Nephron (organoid): Measurements from ENCODE around the gene CDH16.

Experiments
- H3K27ac Mint-ChIP-seq, 3 experiments: 2 replicates each; pipeline ENCODE4 v1.8.0; 2020; ENCODE audit warnings: mixed read lengths in 3 of 3, mild to moderate bottlenecking in 2 of 3, moderate library complexity in 1 of 3
- H3K27me3 Mint-ChIP-seq: 2 replicates; pipeline ENCODE4 v1.8.0; 2021; ENCODE audit warnings: low read depth, mild to moderate bottlenecking, moderate library complexity, mixed read lengths
- H3K36me3 Mint-ChIP-seq: 2 replicates; pipeline ENCODE4 v1.8.0; 2020; ENCODE audit warnings: low read depth, mixed read lengths
- H3K4me1 Mint-ChIP-seq: 2 replicates; pipeline ENCODE4 v1.8.0; 2020; ENCODE audit warnings: mixed read lengths
- H3K4me3 Mint-ChIP-seq, 3 experiments: 2 replicates each; pipeline ENCODE4 v1.8.0; 2020; ENCODE audit warnings: mild to moderate bottlenecking in 3 of 3, mixed read lengths in 3 of 3, moderate library complexity in 2 of 3
- H3K9me3 Mint-ChIP-seq: 2 replicates; pipeline ENCODE4 v1.8.0; 2020; ENCODE audit warnings: mixed read lengths
- TF ChIP-seq, protein P1 (sequence below), 3 experiments: fragments of 200-600 bp; sonication (generic); IDR thresholded peaks; one replicate each; pipeline ENCODE4 v1.5.0; 2021; ENCODE audit warnings: antibody characterized with exemption in 3 of 3; ENCODE audit not compliant: unreplicated experiment in 3 of 3

The CDH16 gene

DNA sequence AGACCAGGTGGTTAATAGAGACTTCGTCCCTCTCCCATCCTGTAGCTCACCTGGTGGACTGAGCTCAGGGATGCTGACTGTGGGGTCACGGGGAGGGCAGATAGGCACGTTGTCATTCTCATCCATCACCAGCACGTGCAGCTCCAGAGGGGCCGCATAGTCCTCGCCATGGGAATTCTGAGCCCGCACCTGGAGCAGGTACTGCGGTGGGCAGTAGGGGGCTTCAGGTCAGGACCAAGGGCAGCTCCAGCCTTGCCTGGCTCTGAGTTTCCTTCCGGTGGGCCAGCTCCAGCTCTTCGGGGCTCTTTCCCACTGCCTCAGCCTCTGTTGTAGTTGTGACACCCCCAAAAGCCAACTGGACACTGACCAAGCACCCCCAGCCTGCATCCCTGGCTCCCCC is 5.6 kb downstream of the CDH16 start:
- Mint-ChIP-seq H3K9me3 (no peaks in the 10 kb centered on the region), H3K27ac (no peak overlapping the region), H3K4me1 (no peaks in the 10 kb centered on the region), H3K36me3 (no peaks in the 10 kb centered on the region), H3K4me3 (no peak overlapping the region), H3K27me3 (peaks cover 32% of the 10 kb centered on the region)
- TF ChIP-seq, protein P1, sequence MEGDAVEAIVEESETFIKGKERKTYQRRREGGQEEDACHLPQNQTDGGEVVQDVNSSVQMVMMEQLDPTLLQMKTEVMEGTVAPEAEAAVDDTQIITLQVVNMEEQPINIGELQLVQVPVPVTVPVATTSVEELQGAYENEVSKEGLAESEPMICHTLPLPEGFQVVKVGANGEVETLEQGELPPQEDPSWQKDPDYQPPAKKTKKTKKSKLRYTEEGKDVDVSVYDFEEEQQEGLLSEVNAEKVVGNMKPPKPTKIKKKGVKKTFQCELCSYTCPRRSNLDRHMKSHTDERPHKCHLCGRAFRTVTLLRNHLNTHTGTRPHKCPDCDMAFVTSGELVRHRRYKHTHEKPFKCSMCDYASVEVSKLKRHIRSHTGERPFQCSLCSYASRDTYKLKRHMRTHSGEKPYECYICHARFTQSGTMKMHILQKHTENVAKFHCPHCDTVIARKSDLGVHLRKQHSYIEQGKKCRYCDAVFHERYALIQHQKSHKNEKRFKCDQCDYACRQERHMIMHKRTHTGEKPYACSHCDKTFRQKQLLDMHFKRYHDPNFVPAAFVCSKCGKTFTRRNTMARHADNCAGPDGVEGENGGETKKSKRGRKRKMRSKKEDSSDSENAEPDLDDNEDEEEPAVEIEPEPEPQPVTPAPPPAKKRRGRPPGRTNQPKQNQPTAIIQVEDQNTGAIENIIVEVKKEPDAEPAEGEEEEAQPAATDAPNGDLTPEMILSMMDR (IDR thresholded peaks at IDR 0.05; ENCODE audit: unreplicated experiment in 3 of 3), result no peak

DNA sequence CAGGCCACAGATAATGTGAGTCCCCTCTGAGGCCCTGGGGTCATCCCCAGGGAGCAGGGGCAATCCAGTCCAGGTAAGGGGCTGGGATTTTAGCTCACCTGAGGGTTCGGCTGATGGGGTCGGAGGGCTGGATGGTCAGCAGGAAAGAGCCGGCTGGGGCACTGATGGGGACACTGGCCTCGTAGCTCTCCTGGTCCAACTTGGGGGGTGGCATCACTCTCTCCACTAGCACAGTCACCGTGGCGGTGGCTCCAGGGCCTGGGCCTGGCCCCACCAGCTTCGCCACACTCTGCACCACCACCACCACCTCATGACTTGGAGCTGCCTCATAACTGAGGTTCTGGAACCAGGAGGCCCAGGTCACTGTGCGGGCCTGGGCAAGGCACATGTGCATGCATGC is 6.9 kb downstream of the CDH16 start:
- peaks cover 32% of the 10 kb centered on the region for H3K27me3 Mint-ChIP-seq
- TF ChIP-seq, protein P1 (IDR thresholded peaks at IDR 0.05; ENCODE audit: unreplicated experiment in 3 of 3), result no peak
- no peak overlapping the region for H3K27ac Mint-ChIP-seq
- no peaks in the 10 kb centered on the region for H3K4me1 Mint-ChIP-seq
- no peaks in the 10 kb centered on the region for H3K9me3 Mint-ChIP-seq
- no peaks in the 10 kb centered on the region for H3K36me3 Mint-ChIP-seq
- H3K4me3 Mint-ChIP-seq, result no peak overlapping the region

DNA sequence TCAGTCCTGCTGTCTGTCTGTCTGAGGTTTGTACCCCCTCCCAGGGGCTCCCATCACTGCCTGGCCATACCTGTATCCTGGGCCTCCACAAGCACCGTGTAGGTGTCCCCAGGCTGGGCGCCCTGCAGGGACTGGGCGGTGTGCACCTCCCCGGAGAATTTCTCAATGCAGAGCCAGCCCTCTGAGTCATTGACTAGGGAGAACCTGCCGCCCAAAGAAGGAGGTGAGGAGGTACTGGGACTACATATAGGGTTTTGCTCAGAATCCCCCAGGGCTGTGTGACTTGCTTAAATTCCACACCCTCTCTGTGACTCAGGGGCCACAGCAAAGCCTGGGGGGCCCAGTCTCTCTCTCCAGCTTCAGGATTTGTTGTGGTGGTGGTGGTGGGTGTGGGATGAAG is 7.6 kb downstream of the CDH16 start:
- no peaks in the 10 kb centered on the region for H3K36me3 Mint-ChIP-seq
- H3K27me3 Mint-ChIP-seq, result peaks cover 27% of the 10 kb centered on the region
- H3K9me3 Mint-ChIP-seq, result no peaks in the 10 kb centered on the region
- H3K4me1 Mint-ChIP-seq, result peaks cover 5% of the 10 kb centered on the region
- TF ChIP-seq, protein P1 (IDR thresholded peaks at IDR 0.05; ENCODE audit: unreplicated experiment in 3 of 3), result no peak
- H3K4me3 Mint-ChIP-seq, result no peak overlapping the region
- H3K27ac Mint-ChIP-seq, result no peak overlapping the region

DNA sequence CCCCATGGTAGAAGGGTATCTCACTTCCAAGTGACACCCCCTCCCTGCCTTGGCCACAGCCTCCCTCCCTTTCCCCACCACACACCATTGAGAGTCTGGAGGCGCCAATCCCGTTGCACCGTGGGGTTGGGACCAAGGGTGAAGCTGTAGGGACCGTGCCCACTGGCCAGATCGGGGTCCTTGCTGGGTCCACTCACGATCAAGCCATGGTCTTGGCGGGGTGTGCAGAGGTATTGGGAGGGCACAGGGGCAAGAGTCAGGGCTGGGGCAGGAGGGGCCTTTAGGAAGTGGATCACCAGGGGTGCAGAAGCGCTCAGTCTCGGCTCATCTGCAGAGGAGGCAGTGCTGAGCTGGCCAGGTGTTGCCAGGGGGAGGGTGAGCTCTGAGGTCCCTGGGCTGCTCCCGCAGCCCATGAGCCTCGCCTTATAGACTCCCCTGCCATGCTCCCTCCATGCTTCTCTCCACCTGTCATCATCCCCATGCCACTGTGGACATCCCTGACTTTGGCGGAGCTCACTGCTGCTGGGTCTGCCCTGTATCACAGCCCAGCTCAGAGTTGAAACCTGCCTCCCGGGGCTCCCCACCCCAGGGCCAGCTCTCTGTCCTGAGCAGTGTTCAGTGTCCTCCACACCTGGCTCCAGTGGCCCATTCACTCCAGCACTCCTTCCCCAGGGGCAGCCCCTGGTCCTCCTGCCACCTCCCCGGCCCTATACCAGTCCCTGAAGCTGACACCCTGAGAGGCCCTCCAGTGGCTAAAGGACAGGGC is 8.3 kb downstream of the CDH16 start:
- Mint-ChIP-seq H3K9me3 (no peaks in the 10 kb centered on the region), H3K4me3 (no peak overlapping the region), H3K27ac (no peak overlapping the region), H3K4me1 (peaks cover 12% of the 10 kb centered on the region), H3K27me3 (peaks cover 27% of the 10 kb centered on the region), H3K36me3 (no peaks in the 10 kb centered on the region)
- TF ChIP-seq, protein P1 (IDR thresholded peaks at IDR 0.05; ENCODE audit: unreplicated experiment in 3 of 3), result no peak

DNA sequence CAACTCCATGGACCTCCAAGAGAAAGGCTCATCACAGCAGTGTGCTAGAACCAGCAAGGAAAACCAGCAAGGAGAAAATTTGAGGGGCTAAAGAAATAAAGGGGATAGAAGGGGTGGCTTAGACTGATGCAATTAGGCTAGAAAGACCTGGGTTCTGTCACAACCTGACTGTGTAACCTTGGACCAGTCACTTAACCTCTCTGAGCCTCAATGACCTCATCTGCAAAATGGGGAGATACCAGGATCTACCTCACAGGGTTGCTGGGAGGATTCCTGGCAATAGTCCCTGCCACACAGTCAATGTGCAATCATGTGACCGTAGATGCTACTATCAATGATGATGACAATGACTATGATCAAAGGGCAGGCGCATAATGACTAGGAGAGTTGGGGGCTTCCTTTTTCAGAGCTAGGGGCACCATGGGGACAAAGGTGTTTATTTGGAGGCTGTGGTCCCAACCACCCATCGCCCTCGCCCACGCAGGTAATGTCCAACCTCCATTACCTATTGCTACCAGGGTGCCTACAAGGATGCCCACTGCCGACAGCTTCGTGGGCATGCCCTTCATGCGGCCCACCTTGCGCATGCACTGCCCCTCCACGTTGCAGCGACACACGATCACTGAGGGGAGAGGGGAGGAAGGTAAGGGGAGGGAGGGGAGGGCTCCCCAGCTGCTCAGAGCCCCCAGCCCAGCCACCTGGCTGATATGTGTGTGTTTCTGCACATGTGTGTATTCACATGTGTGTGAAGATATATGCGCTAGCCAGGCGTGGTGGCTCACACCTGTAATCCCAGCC is 9.7 kb downstream of the CDH16 start:
- peaks cover 20% of the 10 kb centered on the region for H3K4me1 Mint-ChIP-seq
- no peak overlapping the region for H3K27ac Mint-ChIP-seq
- H3K36me3 Mint-ChIP-seq, result no peaks in the 10 kb centered on the region
- no peak overlapping the region for H3K4me3 Mint-ChIP-seq
- TF ChIP-seq, protein P1 (IDR thresholded peaks at IDR 0.05; ENCODE audit: unreplicated experiment in 3 of 3), result no peak
- no peaks in the 10 kb centered on the region for H3K9me3 Mint-ChIP-seq
- H3K27me3 Mint-ChIP-seq, result peaks cover 17% of the 10 kb centered on the region
